SU-DHL-6 (cell line): Measurements from ENCODE around the gene PIK3R6.
A peak's percentile ranks its signal among the peaks of the same experiment; 100 is the strongest.

Source experiments
- H2AFZ ChIP-seq: fragments of 200-600 bp; sonication (generic); 2 replicates; pipeline ENCODE4 v1.6.1; 2014; ENCODE audit warnings: low read depth, mild to moderate bottlenecking, moderate library complexity, mixed read lengths, antibody characterized with exemption, low read length; ENCODE audit not compliant: severe bottlenecking
- H3F3A ChIP-seq: fragments of 200-600 bp; shearing (Covaris generic); 2 replicates; pipeline ENCODE4 v1.6.0; 2016; ENCODE audit warnings: antibody characterized with exemption, mild to moderate bottlenecking; ENCODE audit not compliant: insufficient read depth
- H3K27ac ChIP-seq: fragments of 200-600 bp; sonication (generic); 2 replicates; pipeline ENCODE4 v1.5.1; 2016; ENCODE audit warnings: low read depth, mild to moderate bottlenecking, low read length, moderate library complexity, mixed read lengths
- H3K27me3 ChIP-seq: fragments of 200-600 bp; sonication (generic), shearing (Covaris generic); 2 replicates; pipeline ENCODE4 v1.6.0; 2014; ENCODE audit warnings: mild to moderate bottlenecking, low read length
- H3K36me3 ChIP-seq: fragments of 200-600 bp; sonication (generic); 2 replicates; pipeline ENCODE4 v1.6.1; 2014; ENCODE audit warnings: mild to moderate bottlenecking, low read length, mixed read lengths
- H3K4me2 ChIP-seq: fragments of 300-600, 200-600 bp; shearing (Covaris generic), sonication (generic); 2 replicates; pipeline ENCODE4 v1.6.0; 2014; ENCODE audit warnings: low read length, low read depth, mild to moderate bottlenecking; ENCODE audit not compliant: poor library complexity, severe bottlenecking
- H3K4me3 ChIP-seq: fragments of 200-600 bp; sonication (generic); 2 replicates; pipeline ENCODE4 v1.5.1; 2014; ENCODE audit warnings: antibody characterized with exemption, low read length, mild to moderate bottlenecking, mixed read lengths; ENCODE audit not compliant: insufficient read depth, poor library complexity, severe bottlenecking
- H3K79me2 ChIP-seq: fragments of 200-600 bp; sonication (generic); 2 replicates; pipeline ENCODE4 v1.6.1; 2014; ENCODE audit warnings: mild to moderate bottlenecking, low read length, moderate library complexity; ENCODE audit not compliant: insufficient read depth
- H3K9ac ChIP-seq: fragments of 200-600 bp; sonication (generic); 2 replicates; pipeline ENCODE4 v1.7.0; 2014; ENCODE audit warnings: mild to moderate bottlenecking, low read length
- H3K9me2 ChIP-seq: fragments of 200-600 bp; sonication (generic); replicated peaks from 2 replicates; pipeline ENCODE4 v1.6.1; 2014; ENCODE audit warnings: low read length; ENCODE audit not compliant: insufficient read depth
- H3K9me3 ChIP-seq: fragments of 200-600 bp; sonication (generic); 2 replicates; pipeline ENCODE4 v1.6.1; 2014; ENCODE audit warnings: low read length, mixed read lengths; ENCODE audit not compliant: insufficient read depth
- H4K20me1 ChIP-seq: fragments of 200-600 bp; sonication (generic); 2 replicates; pipeline ENCODE4 v1.6.1; 2014; ENCODE audit warnings: low read depth, mild to moderate bottlenecking, antibody characterized with exemption, low read length, moderate library complexity, mixed read lengths
- CTCF ChIP-seq: fragments of 200-600 bp; sonication (generic); IDR thresholded peaks from one replicate; pipeline ENCODE4 v1.5.1; 2017; ENCODE audit warnings: antibody characterized with exemption, mild to moderate bottlenecking, low read length, moderate library complexity; ENCODE audit not compliant: insufficient read depth, poor library complexity, severe bottlenecking
- EZH2phosphoT487 ChIP-seq: fragments of 200-600 bp; sonication (generic), shearing (Covaris generic); conservative IDR thresholded peaks from 2 replicates; pipeline ENCODE4 v1.6.1; 2018; ENCODE audit warnings: mild to moderate bottlenecking, antibody characterized with exemption, low read length, moderate library complexity, mixed read lengths

The PIK3R6 gene

GRCh38 chr17:8896641-8897635, 29.5 kb upstream of the PIK3R6 start:
- H3K27ac ChIP-seq: no peak overlapping the region
- H3K9me3 ChIP-seq: no peaks in the 10 kb centered on the region
- no peaks in the 10 kb centered on the region for H3K27me3 ChIP-seq
- no peaks in the 10 kb centered on the region for H3F3A ChIP-seq
- TF ChIP-seq EZH2phosphoT487 (no peak), CTCF (no peak)
- H3K4me2 ChIP-seq: no peak overlapping the region
- H3K9ac ChIP-seq: no peak overlapping the region
- no peaks in the 10 kb centered on the region for H3K36me3 ChIP-seq
- H4K20me1 ChIP-seq: no peaks in the 10 kb centered on the region
- no peak overlapping the region for H3K4me3 ChIP-seq
- no peaks in the 10 kb centered on the region for H3K9me2 ChIP-seq
- H3K79me2 ChIP-seq: no peaks in the 10 kb centered on the region
- no peak overlapping the region for H2AFZ ChIP-seq

GRCh38 chr17:8896087-8896486, 28.6 kb upstream of the PIK3R6 start:
- Histone ChIP-seq H3K9ac (no peak overlapping the region), H3K27ac (no peak overlapping the region), H2AFZ (no peak overlapping the region), H3K4me3 (no peak overlapping the region), H3K79me2 (no peaks in the 10 kb centered on the region), H3K9me3 (no peaks in the 10 kb centered on the region), H3K4me2 (no peak overlapping the region), H3K36me3 (no peaks in the 10 kb centered on the region), H3K9me2 (no peaks in the 10 kb centered on the region), H4K20me1 (no peaks in the 10 kb centered on the region), H3K27me3 (no peaks in the 10 kb centered on the region), H3F3A (no peaks in the 10 kb centered on the region)
- no peak for TF ChIP-seq EZH2phosphoT487
- TF ChIP-seq CTCF: no peak

- Histone ChIP-seq H3K9me2 (no peaks in the 10 kb centered on the region), H2AFZ (no peak overlapping the region), H4K20me1 (no peaks in the 10 kb centered on the region), H3K36me3 (no peaks in the 10 kb centered on the region), H3K79me2 (no peaks in the 10 kb centered on the region), H3K4me3 (no peak overlapping the region), H3K27me3 (no peaks in the 10 kb centered on the region), H3F3A (no peaks in the 10 kb centered on the region), H3K27ac (no peak overlapping the region), H3K9ac (no peak overlapping the region), H3K9me3 (no peaks in the 10 kb centered on the region), H3K4me2 (no peak overlapping the region)
- TF ChIP-seq EZH2phosphoT487: no peak
- peak; percentile 46 for TF ChIP-seq CTCF
Observed at GRCh38 chr17:8894673-8895578, 27.5 kb upstream of the PIK3R6 start.
